Stimulated activated CD4-positive, alpha-beta T cell treated with anti-CD3 and anti-CD28 coated beads, TNF-alpha, amount 100 ng/mL, for 4 hours (primary cell): ENCODE measurements around the gene NBPF26.
"Not testable (repeated sequence)": the region's sequence is repeated elsewhere in the genome, so short reads cannot be mapped to it uniquely, and the experiment has no call there.

Experiments
- DNase-seq, 3 experiments: peaks; one replicate each; pipeline ENCODE4 v3.0.0-alpha.2; 2020; ENCODE audit warnings: low read depth in 3 of 3

Gene NBPF26

GRCh38 chr1:120723715-120724402 lies at the start of gene NBPF26:
TSS of gene NBPF26 (plus strand) at chr1:120723945.
- DNase-seq: peak; percentile 10 to 63 (median 52)

- not testable (repeated sequence) for DNase-seq
These were observed 43.5 kb upstream of the NBPF26 start for GRCh38 chr1:120680106-120680819.

GRCh38 chr1:120680938-120681337 lies 42.8 kb upstream of the NBPF26 start:
- not testable (repeated sequence) for DNase-seq

- DNase-seq: not testable (repeated sequence)
These were observed 39.3 kb upstream of the NBPF26 start for GRCh38 chr1:120684397-120684796.

- not testable (repeated sequence) for DNase-seq
These were observed 38.1 kb upstream of the NBPF26 start for GRCh38 chr1:120685622-120686021.

GRCh38 chr1:120687250-120687649 lies 36.5 kb upstream of the NBPF26 start:
- not testable (repeated sequence) for DNase-seq

- DNase-seq: not testable (repeated sequence)
These were observed 22.8 kb upstream of the NBPF26 start for GRCh38 chr1:120700807-120701562.

- not testable (repeated sequence) for DNase-seq
These were observed 409 bp upstream of the NBPF26 start for GRCh38 chr1:120723358-120723714.

GRCh38 chr1:120724507-120724906 lies 762 bp downstream of the NBPF26 start:
- DNase-seq: peak in 1 of 3 experiments; percentile 0

GRCh38 chr1:120728811-120729210 lies 5.1 kb downstream of the NBPF26 start:
- peak in 1 of 3 experiments; percentile 4 for DNase-seq

- not testable (repeated sequence) for DNase-seq
These were observed 45.3 kb downstream of the NBPF26 start for GRCh38 chr1:120769090-120769489.

- not testable (repeated sequence) for DNase-seq
These were observed 81.7 kb downstream of the NBPF26 start for GRCh38 chr1:120805452-120805851.

- DNase-seq: peak in 2 of 3 experiments; percentile 1
These were observed 88.1 kb downstream of the NBPF26 start for GRCh38 chr1:120811822-120812221.

- DNase-seq: not testable (repeated sequence)
These were observed 101.3 kb downstream of the NBPF26 start for GRCh38 chr1:120825051-120825450.

GRCh38 chr1:120826623-120827022 lies 102.9 kb downstream of the NBPF26 start:
- DNase-seq: not testable (repeated sequence)

- peak; percentile 32 to 64 (median 49) for DNase-seq
These were observed 120.6 kb downstream of the NBPF26 start for GRCh38 chr1:120844186-120844944.

- DNase-seq: not testable (repeated sequence)
These were observed 121.2 kb downstream of the NBPF26 start for GRCh38 chr1:120844945-120845330.

- not testable (repeated sequence) for DNase-seq
These were observed 125.9 kb downstream of the NBPF26 start for GRCh38 chr1:120849400-120850286.

GRCh38 chr1:120850287-120850536 lies 126.5 kb downstream of the NBPF26 start:
- not testable (repeated sequence) for DNase-seq

GRCh38 chr1:120850537-120851421 lies 127.0 kb downstream of the NBPF26 start:
- DNase-seq: peak; percentile 31 to 70 (median 44)
